ENCODE data around the gene GPR162.

The GPR162 gene

GRCh38 chr12:6822426-6823135, 960 bp downstream of the GPR162 start:
- no peak for DNase-seq (ENCODE audit: low spot score)

- DNase-seq (ENCODE audit: low spot score), result no peak
Measured at GRCh38 chr12:6823182-6824084, 1.8 kb downstream of the GPR162 start.

- DNase-seq (ENCODE audit: low spot score), result no peak
Measured at GRCh38 chr12:6824085-6824775, 2.6 kb downstream of the GPR162 start.

GRCh38 chr12:6824901-6825381, 3.3 kb downstream of the GPR162 start:
- peak; percentile 16 for DNase-seq (ENCODE audit: low spot score)

GRCh38 chr12:6825398-6826124, 3.9 kb downstream of the GPR162 start:
- DNase-seq (ENCODE audit: low spot score), result peak; percentile 85

GRCh38 chr12:6826125-6826733, 4.6 kb downstream of the GPR162 start:
- no peak for DNase-seq (ENCODE audit: low spot score)

- no peak for DNase-seq (ENCODE audit: low spot score)
Measured at GRCh38 chr12:6826734-6827436, 5.3 kb downstream of the GPR162 start.

- DNase-seq (ENCODE audit: low spot score), result peak; percentile 40
Measured at GRCh38 chr12:6827437-6827911, 5.9 kb downstream of the GPR162 start.

- no peak for DNase-seq (ENCODE audit: low spot score)
Measured at GRCh38 chr12:6827982-6828780, 6.6 kb downstream of the GPR162 start, which contains the start of gene P3H3. Gene P3H3 (plus strand): TSS chr12:6828407. CDS start chr12:6828441, 34 bp downstream.

GRCh38 chr12:6828781-6829535, 7.3 kb downstream of the GPR162 start:
- peak; percentile 21 for DNase-seq (ENCODE audit: low spot score)

GRCh38 chr12:6829536-6830220, 8.1 kb downstream of the GPR162 start:
- DNase-seq (ENCODE audit: low spot score), result no peak

GRCh38 chr12:6830286-6830890, 8.8 kb downstream of the GPR162 start:
- DNase-seq (ENCODE audit: low spot score), result no peak

GRCh38 chr12:6830999-6831398, 9.4 kb downstream of the GPR162 start:
- no peak for DNase-seq (ENCODE audit: low spot score)

- no peak for DNase-seq (ENCODE audit: low spot score)
Measured at GRCh38 chr12:6831450-6831995, 9.9 kb downstream of the GPR162 start.

- no peak for DNase-seq (ENCODE audit: low spot score)
Measured at GRCh38 chr12:6832125-6832524, 10.5 kb downstream of the GPR162 start.

GRCh38 chr12:6833189-6833890, 11.7 kb downstream of the GPR162 start:
- DNase-seq (ENCODE audit: low spot score), result no peak

GRCh38 chr12:6834254-6834653, 12.6 kb downstream of the GPR162 start:
- no peak for DNase-seq (ENCODE audit: low spot score)

Measured in kidney capillary endothelial cell (primary cell).